H1 (cell line): ENCODE measurements around the gene MRPL42. TPM values are rescaled to one million over a fixed set of nuclear protein-coding genes. Genes with fewer than 3 reads are reported as not detected.

Experiments
- CTCF ChIA-PET: fragments of 300-600 bp; sonication (Branson Sonifier 250); formaldehyde crosslinking; loops from one replicate; lab custom pipeline; 2021; ENCODE audit not compliant: partially characterized antibody; lab: Charles Lee
- POLR2A ChIA-PET: fragments of 300-600 bp; sonication (Branson Sonifier 250); formaldehyde crosslinking; loops from one replicate; lab custom pipeline; 2021; ENCODE audit warnings: inconsistent platforms; ENCODE audit not compliant: partially characterized antibody; lab: Charles Lee
- DNase-seq, 2 experiments: peaks; one replicate each; pipeline versions ENCODE4 v3.0.0 to v3.0.0-alpha.2; 2010 to 2022; ENCODE audit warnings: low spot score in 2 of 2, low read depth in 1 of 2, mixed read lengths in 1 of 2
- FAIRE-seq: peaks from 2 replicates; lab custom pipeline; 2011; peaks lifted over from hg19 to GRCh38; lab: Jason Lieb, UNC
- H2AFZ ChIP-seq: 2 replicates; pipeline ENCODE4 v1.8.1; 2012; ENCODE audit warnings: low read length, inconsistent platforms
- H2AK5ac ChIP-seq: 2 replicates; pipeline ENCODE4 v1.6.1; 2013; ENCODE audit warnings: low read depth, low read length
- H2BK120ac ChIP-seq: replicated peaks from 2 replicates; pipeline ENCODE3; 2013; ENCODE audit warnings: low read depth, low read length, inconsistent platforms
- H2BK12ac ChIP-seq: 2 replicates; pipeline ENCODE4 v1.6.1; 2013; ENCODE audit warnings: low read depth, low read length
- H2BK15ac ChIP-seq: 2 replicates; pipeline ENCODE4 v1.6.1; 2013; ENCODE audit warnings: low read length
- H2BK20ac ChIP-seq: 2 replicates; pipeline ENCODE4 v1.6.1; 2013; ENCODE audit warnings: low read length
- H2BK5ac ChIP-seq: 2 replicates; pipeline ENCODE4 v1.6.1; 2013; ENCODE audit warnings: low read depth, low read length
- H3K14ac ChIP-seq: 2 replicates; pipeline ENCODE4 v1.6.1; 2013; ENCODE audit warnings: inconsistent platforms; ENCODE audit not compliant: insufficient read length
- H3K18ac ChIP-seq: 2 replicates; pipeline ENCODE4 v1.6.1; 2013; ENCODE audit warnings: low read length; ENCODE audit errors: extremely low read depth
- H3K23ac ChIP-seq: 2 replicates; pipeline ENCODE4 v1.6.1; 2013; ENCODE audit warnings: inconsistent platforms; ENCODE audit not compliant: insufficient read length
- H3K23me2 ChIP-seq: 2 replicates; pipeline ENCODE4 v1.6.1; 2013; ENCODE audit warnings: low read depth, low read length
- H3K27ac ChIP-seq: 2 replicates; pipeline ENCODE4 v1.6.1; 2011; ENCODE audit warnings: low read depth, low read length, inconsistent platforms
- H3K27me3 ChIP-seq, 4 experiments: replicated peaks in 1 of 4; 1 replicate in 1 of 4; 2 replicates in 3 of 4; pipeline versions ENCODE4 v1.6.1 to v1.8.1; 2011 to 2013; ENCODE audit warnings: low read length in 3 of 4, mild to moderate bottlenecking in 3 of 4, inconsistent platforms in 2 of 4, mixed read lengths in 2 of 4, moderate library complexity in 1 of 4; ENCODE audit not compliant: control insufficient read depth in 3 of 4, insufficient read depth in 3 of 4; ENCODE audit errors: extremely low read depth in 1 of 4
- H3K36me3 ChIP-seq, 4 experiments: 2 replicates each; pipeline versions ENCODE4 v1.6.1 to v1.8.1; 2011 to 2013; ENCODE audit warnings: mild to moderate bottlenecking in 4 of 4, low read length in 3 of 4, moderate library complexity in 2 of 4, control low read depth in 1 of 4, inconsistent platforms in 1 of 4; ENCODE audit not compliant: insufficient read depth in 4 of 4, control insufficient read depth in 2 of 4
- H3K4ac ChIP-seq: replicated peaks from 2 replicates; pipeline ENCODE3; 2013; ENCODE audit warnings: low read length, low read depth, mixed read lengths, inconsistent platforms; ENCODE audit not compliant: insufficient read length
- H3K4me1 ChIP-seq, 4 experiments: replicated peaks in 1 of 4; 1 replicate in 1 of 4; 2 replicates in 3 of 4; pipeline versions ENCODE4 v1.6.1 to v1.8.1; 2011 to 2013; ENCODE audit warnings: low read length in 3 of 4, inconsistent platforms in 2 of 4, mixed read lengths in 1 of 4; ENCODE audit not compliant: insufficient read depth in 4 of 4, control insufficient read depth in 3 of 4
- H3K4me2 ChIP-seq, 2 experiments: 2 replicates each; pipeline versions ENCODE4 v1.6.1 to v1.8.1; 2011 to 2013; ENCODE audit warnings: low read depth in 2 of 2, low read length in 2 of 2, control low read depth in 1 of 2, inconsistent platforms in 1 of 2, mild to moderate bottlenecking in 1 of 2; ENCODE audit not compliant: insufficient read depth in 1 of 2
- H3K4me3 ChIP-seq, 4 experiments: fragments of 200-600, 300-600 bp in 1 of 4; sonication (generic), shearing (Covaris generic), sonication (Bioruptor Twin) in 1 of 4; 2 replicates each; pipeline versions ENCODE4 v1.5.1 to v1.8.1; 2011 to 2016; ENCODE audit warnings: low read length in 4 of 4, low read depth in 3 of 4, control low read depth in 2 of 4, inconsistent platforms in 2 of 4, mild to moderate bottlenecking in 2 of 4, mixed read lengths in 1 of 4, moderate library complexity in 1 of 4; ENCODE audit not compliant: insufficient read depth in 2 of 4; ENCODE audit errors: extremely low read depth in 1 of 4
- H3K56ac ChIP-seq: replicated peaks from 2 replicates; pipeline ENCODE3; 2013; ENCODE audit warnings: low read depth, mild to moderate bottlenecking, mixed read lengths, low read length, inconsistent platforms; ENCODE audit not compliant: insufficient read length
- H3K79me1 ChIP-seq: 2 replicates; pipeline ENCODE4 v1.6.1; 2013; ENCODE audit warnings: low read depth, low read length, control low read depth
- H3K79me2 ChIP-seq, 2 experiments: 2 replicates each; pipeline versions ENCODE4 v1.6.1 to v1.8.1; 2012 to 2013; ENCODE audit warnings: low read length in 2 of 2, mild to moderate bottlenecking in 2 of 2, inconsistent platforms in 1 of 2; ENCODE audit not compliant: insufficient read depth in 2 of 2, control insufficient read depth in 1 of 2
- H3K9ac ChIP-seq, 4 experiments: replicated peaks in 1 of 4; 1 replicate in 1 of 4; 2 replicates in 3 of 4; pipeline versions ENCODE4 v1.6.1 to v1.8.1; 2011 to 2013; ENCODE audit warnings: low read depth in 3 of 4, low read length in 3 of 4, control low read depth in 2 of 4, mild to moderate bottlenecking in 2 of 4, moderate library complexity in 2 of 4, inconsistent platforms in 1 of 4; ENCODE audit errors: extremely low read depth in 1 of 4
- H3K9me3 ChIP-seq, 2 experiments: 2 replicates each; pipeline versions ENCODE4 v1.6.1 to v1.8.1; 2012 to 2013; ENCODE audit warnings: mild to moderate bottlenecking in 2 of 2, moderate library complexity in 2 of 2, control low read depth in 1 of 2, inconsistent platforms in 1 of 2, low read depth in 1 of 2, low read length in 1 of 2, mixed read lengths in 1 of 2; ENCODE audit not compliant: insufficient read depth in 2 of 2
- H4K20me1 ChIP-seq, 2 experiments: replicated peaks in 1 of 2; 2 replicates each; pipeline versions ENCODE3 to v1.8.1; 2011 to 2013; ENCODE audit warnings: inconsistent platforms in 2 of 2, low read length in 2 of 2, mild to moderate bottlenecking in 1 of 2; ENCODE audit not compliant: insufficient read depth in 2 of 2, control insufficient read depth in 1 of 2
- H4K5ac ChIP-seq: 2 replicates; pipeline ENCODE4 v1.6.1; 2013; ENCODE audit warnings: low read length, low read depth, mixed read lengths, inconsistent platforms; ENCODE audit not compliant: insufficient read length
- H4K8ac ChIP-seq: 2 replicates; pipeline ENCODE4 v1.8.0; 2013; ENCODE audit warnings: mild to moderate bottlenecking, moderate library complexity, low read length, inconsistent platforms; ENCODE audit not compliant: insufficient read depth; ENCODE audit errors: extremely low read depth
- H4K91ac ChIP-seq: replicated peaks from 2 replicates; pipeline ENCODE3; 2013; ENCODE audit warnings: low read length, mixed read lengths, inconsistent platforms; ENCODE audit not compliant: insufficient read length
- CREB1 ChIP-seq: IDR thresholded peaks from 2 replicates; pipeline ENCODE4 v1.6.1; 2012; ENCODE audit warnings: inconsistent platforms
- EZH2 ChIP-seq: fragments of 200-600 bp; sonication (generic); IDR thresholded peaks from 2 replicates; pipeline ENCODE4 v1.7.1; 2012; ENCODE audit warnings: low read depth, mild to moderate bottlenecking, moderate library complexity, low read length, inconsistent platforms; ENCODE audit not compliant: severe bottlenecking
- MAFK ChIP-seq: IDR thresholded peaks from 2 replicates; pipeline ENCODE4 v1.6.1; 2012; ENCODE audit warnings: low read depth, mild to moderate bottlenecking, improper control_type of control experiment, low read length
- RBBP5 ChIP-seq: IDR thresholded peaks from 2 replicates; pipeline ENCODE4 v1.7.1; 2012; ENCODE audit warnings: low read depth, mild to moderate bottlenecking, inconsistent platforms, low read length, moderate library complexity, borderline replicate concordance
- WGBS, 2 experiments: shearing (Covaris generic) in 1 of 2; methylation state at CpG; one replicate each; pipeline versions ENCODE4 v1.1.6 to v1.1.7; 2013 to 2015; ENCODE audit warnings: low lambda C conversion rate in 2 of 2, mixed read lengths in 2 of 2, inconsistent platforms in 1 of 2, low coverage in 1 of 2, missing lambda C conversion rate in 1 of 2; ENCODE audit not compliant: insufficient replicate concordance in 2 of 2, insufficient coverage in 1 of 2, insufficient read length in 1 of 2; ENCODE audit errors: extremely low coverage in 1 of 2, missing lambda C conversion rate in 1 of 2; 5-methylcytosine and 5-hydroxymethylcytosine counted together
- polyA plus RNA-seq, 7 experiments: library from polyadenylated mRNA; depleted of rRNA in 3 of 7; stranded (reverse) in 5 of 7; unstranded in 2 of 7; fragments of >200 nt in 5 of 7; fragments of 200-250 nt in 2 of 7; gene quantifications; 1 replicate in 5 of 7; 2 replicates in 1 of 7; 4 replicates in 1 of 7; pipeline versions ENCODE4 v1.2.1 to v1.2.3, GENCODE V29; 2011 to 2013; ENCODE audit warnings: missing spikeins in 2 of 7, mixed read lengths in 2 of 7
- total RNA-seq: library from RNA; stranded (reverse); fragmentation: NEBNext Ultra II Directional; extraction: Animal tissue kit (Norgen Biotek cat#: 25700); gene quantifications from 2 replicates; pipeline ENCODE4 v1.2.1, GENCODE V29; 2021

MRPL42 gene
- total and polyA plus RNA-seq, 2 of the 8 experiments (the other 6 are each of a cell fraction or from before 2014, with no cell fraction given) = 110 to 176 TPM

DNA sequence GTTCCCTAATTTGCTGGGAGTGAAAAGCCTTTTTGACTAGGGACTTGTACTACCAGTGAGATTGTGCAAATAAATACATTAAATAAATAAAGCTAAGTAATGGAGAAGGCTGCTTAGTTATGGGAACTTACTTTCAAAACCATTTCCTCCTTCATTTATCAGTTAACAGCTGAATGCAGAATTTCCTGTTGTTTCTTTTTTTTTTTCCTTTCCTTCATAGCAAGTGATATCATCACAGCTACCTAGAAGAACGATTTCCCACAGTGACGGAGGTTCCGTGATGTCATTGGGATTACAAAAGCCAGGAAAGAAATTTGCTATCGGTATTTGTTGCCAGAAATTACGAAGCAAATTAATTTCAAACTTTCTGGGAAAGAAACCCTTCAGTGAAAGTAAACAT lies 63.0 kb downstream of the MRPL42 start:
- Histone ChIP-seq H3K23me2 (no peaks in the 10 kb centered on the region; the same call in 1 of the 2 replicates), H2AFZ (no peak overlapping the region), H2BK20ac (no peak overlapping the region), H3K9me3 (no peaks in the 10 kb centered on the region), H3K4me2 (no peak overlapping the region), H3K36me3 (no peaks in the 10 kb centered on the region), H3K9ac (no peak overlapping the region), H3K56ac (no peak overlapping the region), H4K20me1 (no peaks in the 10 kb centered on the region), H3K4me3 (no peak overlapping the region), H3K4me1 (no peaks in the 10 kb centered on the region), H3K18ac (no peak overlapping the region), H3K27ac (no peak overlapping the region), H3K4ac (no peak overlapping the region), H3K79me2 (no peaks in the 10 kb centered on the region), H2BK120ac (no peak overlapping the region), H4K91ac (no peak overlapping the region), H3K23ac (no peak overlapping the region), H3K14ac (no peak overlapping the region), H3K79me1 (no peaks in the 10 kb centered on the region), H3K27me3 (no peaks in the 10 kb centered on the region), H2AK5ac (no peak overlapping the region), H2BK12ac (no peak overlapping the region), H2BK5ac (no peak overlapping the region), H2BK15ac (no peak overlapping the region), H4K5ac (no peak overlapping the region), H4K8ac (no peak overlapping the region)
- no peak for FAIRE-seq
- TF ChIP-seq CREB1 = no peak
- TF ChIP-seq MAFK = no peak
- no peak for TF ChIP-seq RBBP5
- no peak for TF ChIP-seq EZH2
- ChIA-PET POLR2A (no interaction called here), CTCF (interaction anchor here (0.9 to 1.1 kb wide), 3 partner anchors 26 to 571 kb away, joined by 3 to 6 read pairs (median 3); no protein-coding TSS in a partner anchor)
- 81% methylated on average over 5 of the region's 5 CpGs; no CpG with 5 or more reads in 1 of the 2 experiments for WGBS, 2 experiments
- no peak for DNase-seq
